ENCODE results near the gene NPAS3. TPM values are rescaled to one million over a fixed set of nuclear protein-coding genes. Genes with fewer than 3 reads are reported as not detected.

Gene NPAS3
- polyA plus RNA-seq, 4 donors: 8.5 to 11.0 (median 10.7) TPM

GRCh38 chr14:33643426-33644181 is 704.9 kb downstream of the NPAS3 start:
- DNase-seq (ENCODE audit: low read depth in 4 of 4, low spot score in 3 of 4): no peak

GRCh38 chr14:33646692-33647260 is 708.1 kb downstream of the NPAS3 start:
- no peak for DNase-seq (ENCODE audit: low read depth in 4 of 4, low spot score in 3 of 4)

DNA sequence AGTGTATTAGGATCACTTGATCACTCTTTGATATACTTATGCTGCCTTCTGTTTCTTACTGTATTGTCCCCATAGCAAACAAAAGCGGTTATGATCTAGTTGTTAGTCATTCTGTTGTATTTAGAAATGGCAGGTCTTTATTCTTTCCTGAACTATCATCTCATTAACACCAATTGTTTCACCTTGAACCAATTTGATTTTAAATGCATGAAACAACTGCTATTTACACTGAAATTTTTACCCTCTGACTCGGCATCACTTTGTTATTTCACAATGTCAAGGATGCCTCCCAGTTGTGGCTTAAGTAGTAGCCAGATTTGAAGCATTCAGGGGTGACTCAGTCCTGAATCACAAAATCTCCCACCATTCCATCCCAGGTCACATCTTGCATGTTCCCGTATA is 708.7 kb downstream of the NPAS3 start:
- DNase-seq (ENCODE audit: low read depth in 4 of 4, low spot score in 3 of 4): no peak

- DNase-seq (ENCODE audit: low read depth in 4 of 4, low spot score in 3 of 4): no peak
Observed at GRCh38 chr14:33650430-33650829, 711.8 kb downstream of the NPAS3 start.

- no peak for DNase-seq (ENCODE audit: low read depth in 4 of 4, low spot score in 3 of 4)
Observed at GRCh38 chr14:33652566-33653307, 714.1 kb downstream of the NPAS3 start.

DNA sequence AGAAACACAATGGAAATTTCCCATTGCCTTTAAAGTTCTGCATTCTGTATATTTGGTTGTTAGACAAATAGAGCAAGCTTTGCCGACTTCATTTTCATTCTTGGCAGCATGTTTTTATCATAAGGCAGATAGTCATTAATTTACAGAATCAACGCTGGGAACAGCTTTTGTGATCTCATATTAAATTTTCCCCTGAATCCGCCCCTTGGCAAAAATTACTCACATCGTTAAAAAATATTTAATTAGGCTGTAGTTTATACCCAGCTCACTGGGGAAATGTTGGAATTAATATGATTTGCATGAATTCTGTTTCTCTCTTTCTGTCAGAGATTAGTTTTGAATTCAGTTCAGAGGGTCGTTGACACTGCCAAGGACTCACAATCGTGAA is 714.6 kb downstream of the NPAS3 start:
- no peak for DNase-seq (ENCODE audit: low read depth in 4 of 4, low spot score in 3 of 4)

DNA sequence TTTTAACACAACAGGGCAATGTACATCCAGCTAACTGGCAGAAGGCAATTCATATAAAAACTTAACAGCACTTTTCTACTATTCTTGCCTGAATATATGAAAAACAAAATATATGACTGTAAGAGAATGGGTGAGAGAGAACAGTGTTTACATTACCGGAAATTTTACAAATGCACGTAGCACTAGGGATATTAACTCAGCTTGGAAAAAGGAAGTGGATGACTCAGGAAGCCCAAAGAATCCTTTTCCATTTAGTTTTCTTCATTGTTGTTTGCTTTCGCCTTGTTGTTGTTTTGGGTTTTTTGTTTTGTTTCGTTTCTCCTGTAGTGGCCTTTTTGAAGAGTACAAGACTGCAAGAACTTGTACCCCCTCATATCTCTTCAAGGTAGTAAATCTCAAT is 716.7 kb downstream of the NPAS3 start:
- no peak for DNase-seq (ENCODE audit: low read depth in 4 of 4, low spot score in 3 of 4)

DNA sequence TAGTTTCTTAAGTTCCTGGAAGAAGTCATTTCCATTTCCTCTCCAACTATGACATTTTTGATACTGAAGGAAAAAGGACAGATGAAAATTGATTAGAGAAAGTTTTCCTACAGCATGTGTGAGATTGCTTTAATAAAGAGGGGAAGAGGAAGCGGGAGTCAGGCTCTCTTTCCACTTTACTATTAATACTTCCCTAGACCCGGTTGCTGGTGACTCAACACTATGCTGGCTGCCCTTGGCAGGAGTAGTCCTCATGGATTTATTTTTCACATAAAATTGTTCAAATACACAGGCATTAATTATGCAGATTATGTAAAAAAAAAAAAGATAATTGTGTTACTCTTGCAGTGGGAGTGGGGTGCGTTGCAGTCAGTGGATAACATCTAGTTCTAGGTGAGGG is 718.8 kb downstream of the NPAS3 start:
- no peak for DNase-seq (ENCODE audit: low read depth in 4 of 4, low spot score in 3 of 4)

- no peak for DNase-seq (ENCODE audit: low read depth in 4 of 4, low spot score in 3 of 4)
Observed at GRCh38 chr14:33660248-33660647, 721.6 kb downstream of the NPAS3 start.

DNA sequence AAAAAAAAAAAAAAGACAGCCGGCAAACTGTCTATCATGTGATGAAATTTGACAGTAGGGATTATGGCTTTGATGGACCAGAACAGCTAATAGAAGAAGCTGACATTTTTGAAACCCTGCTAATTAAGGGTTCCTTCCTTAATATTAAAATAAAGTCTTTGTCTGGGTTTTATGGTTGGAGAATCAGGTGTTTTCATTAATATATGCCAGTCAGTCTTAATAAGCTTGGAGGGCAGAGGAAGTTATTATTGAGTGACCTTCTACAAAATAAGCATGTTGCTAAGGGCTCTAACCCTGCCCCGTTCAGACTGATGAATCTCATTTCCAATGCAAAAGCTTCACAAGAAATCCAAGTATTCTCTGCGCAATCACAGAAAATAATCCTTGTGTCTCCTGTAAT is 722.4 kb downstream of the NPAS3 start:
- no peak for DNase-seq (ENCODE audit: low read depth in 4 of 4, low spot score in 3 of 4)

DNA sequence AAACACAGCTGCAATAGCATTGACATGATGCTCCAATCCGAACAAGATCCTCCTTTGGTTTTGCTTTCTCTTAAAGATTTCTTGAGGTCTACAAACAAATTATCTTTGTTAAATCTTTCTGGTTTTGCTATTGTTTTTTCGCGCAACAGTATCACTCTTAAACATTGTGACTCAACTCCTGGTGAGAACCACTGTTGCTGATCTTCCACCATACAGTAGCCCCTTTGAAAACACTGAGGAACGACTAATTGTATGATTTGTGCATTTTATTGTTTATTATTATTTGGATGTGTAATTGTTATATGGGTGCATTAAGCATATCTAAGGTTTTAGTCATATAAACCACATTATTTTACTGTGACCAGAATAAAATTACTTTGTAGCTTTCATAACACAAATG is 729.4 kb downstream of the NPAS3 start:
- no peak for DNase-seq (ENCODE audit: low read depth in 4 of 4, low spot score in 3 of 4)

GRCh38 chr14:33669111-33669510 is 730.4 kb downstream of the NPAS3 start:
- no peak for DNase-seq (ENCODE audit: low read depth in 4 of 4, low spot score in 3 of 4)

DNA sequence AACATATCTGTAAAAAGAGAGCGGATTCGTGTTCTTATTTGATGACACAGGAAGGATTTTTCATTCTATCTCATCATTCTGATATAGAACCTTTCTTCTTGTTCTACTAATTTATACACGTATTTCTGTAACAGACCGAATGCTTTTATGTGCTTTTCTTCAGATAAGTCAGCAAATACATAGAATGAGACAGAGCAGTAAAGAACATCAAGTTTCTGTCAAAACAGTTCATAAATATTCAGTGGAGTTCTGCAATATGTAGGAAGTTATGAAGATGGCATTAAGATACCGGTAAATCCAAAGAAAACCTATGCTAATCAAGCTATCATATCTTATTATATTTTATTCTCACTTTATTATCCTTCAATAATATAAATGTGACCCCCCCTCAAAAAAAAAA is 731.6 kb downstream of the NPAS3 start:
- DNase-seq (ENCODE audit: low read depth in 4 of 4, low spot score in 3 of 4): no peak

GRCh38 chr14:33671556-33671955 is 732.9 kb downstream of the NPAS3 start:
- no peak for DNase-seq (ENCODE audit: low read depth in 4 of 4, low spot score in 3 of 4)

DNA sequence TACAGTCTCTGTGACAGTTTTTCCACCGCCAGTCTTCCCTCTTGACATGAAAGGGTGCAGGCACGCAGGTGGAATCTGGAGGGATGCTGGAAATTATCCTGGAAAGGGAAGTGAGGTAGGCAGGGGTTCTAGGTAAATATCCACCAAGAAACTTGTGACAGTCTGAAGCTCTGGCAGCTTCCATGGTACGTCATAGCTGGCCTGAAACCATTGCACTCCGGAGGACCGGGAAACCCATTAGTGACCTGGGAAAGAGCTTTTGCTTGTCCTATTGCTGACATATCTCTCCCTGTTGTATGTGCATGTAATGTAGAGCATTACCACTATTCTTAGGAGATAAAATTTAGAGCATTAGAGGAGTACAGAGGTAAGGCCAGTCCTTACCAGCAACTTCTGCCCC is 736.2 kb downstream of the NPAS3 start:
- no peak for DNase-seq (ENCODE audit: low read depth in 4 of 4, low spot score in 3 of 4)

GRCh38 chr14:33675415-33676130 is 736.9 kb downstream of the NPAS3 start:
- no peak for DNase-seq (ENCODE audit: low read depth in 4 of 4, low spot score in 3 of 4)

- no peak for DNase-seq (ENCODE audit: low read depth in 4 of 4, low spot score in 3 of 4)
Observed at GRCh38 chr14:33676135-33676566, 737.5 kb downstream of the NPAS3 start.

DNA sequence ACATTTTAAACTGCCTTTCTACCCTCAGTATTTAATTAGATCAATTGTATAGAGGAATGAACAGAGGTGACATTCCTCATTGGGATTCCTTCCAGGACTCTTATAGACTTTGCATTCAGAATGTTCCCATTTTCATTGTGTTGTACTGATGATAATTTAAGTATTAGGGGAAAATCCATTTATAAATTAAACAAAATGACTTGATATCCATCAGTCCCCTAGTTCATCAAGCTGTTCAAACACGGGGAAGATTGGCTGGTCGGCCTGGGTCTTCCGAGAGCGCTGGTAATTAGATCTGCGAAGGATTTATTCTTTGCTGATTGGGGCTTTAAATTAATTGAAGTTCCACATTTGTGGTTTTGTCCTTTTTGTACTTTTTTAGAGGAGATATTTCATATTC is 738.2 kb downstream of the NPAS3 start:
- no peak for DNase-seq (ENCODE audit: low read depth in 4 of 4, low spot score in 3 of 4)

DNA sequence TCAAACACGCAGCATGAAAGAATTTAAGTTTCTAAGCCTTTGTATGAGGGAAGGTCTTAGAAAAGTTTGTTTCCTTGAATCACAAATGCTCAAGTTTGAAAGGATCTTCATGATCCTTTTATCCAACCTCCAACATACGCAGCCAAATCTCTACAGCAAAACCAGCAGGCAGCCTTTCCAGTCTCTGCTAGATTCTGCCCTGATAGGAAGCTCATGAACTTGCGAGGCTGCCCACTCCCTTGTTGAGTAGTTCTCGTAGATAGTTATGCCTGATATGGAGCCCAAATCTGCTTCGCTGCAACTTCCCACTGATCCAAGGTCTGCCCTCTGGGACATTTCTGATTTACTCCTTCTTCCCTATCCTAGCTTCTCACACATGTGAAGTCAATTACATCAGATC is 739.3 kb downstream of the NPAS3 start:
- no peak for DNase-seq (ENCODE audit: low read depth in 4 of 4, low spot score in 3 of 4)

DNA sequence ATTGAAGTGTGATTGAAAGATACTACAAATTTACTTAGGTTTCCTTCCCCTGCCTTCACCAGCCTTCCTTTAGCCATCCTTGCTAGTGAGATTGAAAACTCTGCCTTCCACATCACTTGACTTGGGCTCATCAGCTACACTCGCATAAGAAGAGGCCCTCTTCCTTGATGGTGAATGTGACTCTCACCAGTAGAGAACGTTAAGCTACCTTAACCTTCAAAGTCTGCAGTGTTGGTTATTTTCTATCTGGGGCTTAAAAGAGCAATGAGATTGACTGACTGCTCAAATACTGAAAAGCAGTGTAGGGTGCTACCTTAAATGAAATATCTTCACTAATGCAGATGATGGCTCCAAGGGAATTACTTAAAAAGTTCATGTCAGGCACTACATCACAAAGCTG is 740.3 kb downstream of the NPAS3 start:
- no peak for DNase-seq (ENCODE audit: low read depth in 4 of 4, low spot score in 3 of 4)
